HEK293 (cell line): ENCODE results near the gene FBXO36.
A peak's percentile ranks its signal among the peaks of the same experiment; 100 is the strongest.

Source experiments
- CTCF ChIA-PET: fragments of 350-600 bp; formaldehyde crosslinking; extraction: SDS; loops from one replicate; lab custom pipeline; 2021; ENCODE audit warnings: antibody characterized with exemption; lab: Yijun Ruan, JAX
- POLR2A ChIA-PET: fragments of 300-600 bp; formaldehyde crosslinking; extraction: SDS; loops from one replicate; lab custom pipeline; 2020; ENCODE audit warnings: antibody characterized with exemption, inconsistent platforms; lab: Yijun Ruan, JAX
- H3K27ac ChIP-seq: fragments of 200-500 bp; sonication (Bioruptor generic); 2 replicates; pipeline ENCODE4 v1.5.1; 2014; ENCODE audit warnings: low read depth, low read length, control low read depth, inconsistent platforms; ENCODE audit errors: extremely low read depth
- H3K36me3 ChIP-seq, 2 experiments: fragments of 200-500 bp in 1 of 2; sonication (Bioruptor generic) in 1 of 2; 1 replicate in 1 of 2; 2 replicates in 1 of 2; pipeline ENCODE4 v1.5.1; 2014 to 2017; ENCODE audit warnings: inconsistent platforms in 2 of 2, low read length in 2 of 2; ENCODE audit not compliant: control insufficient read depth in 2 of 2, insufficient read depth in 1 of 2
- H3K4me1 ChIP-seq: fragments of 200-500 bp; sonication (Bioruptor generic); 2 replicates; pipeline ENCODE4 v1.5.1; 2014; ENCODE audit warnings: mild to moderate bottlenecking, low read length, inconsistent platforms; ENCODE audit not compliant: control insufficient read depth, insufficient read depth
- H3K4me3 ChIP-seq: 2 replicates; pipeline ENCODE4 v1.5.1; 2011; ENCODE audit warnings: low read depth, mild to moderate bottlenecking, control low read depth, low read length, moderate library complexity
- H3K9me3 ChIP-seq: fragments of 200-500 bp; sonication (Bioruptor generic); 2 replicates; pipeline ENCODE4 v1.5.1; 2014; ENCODE audit warnings: low read depth, low read length, inconsistent platforms; ENCODE audit not compliant: control insufficient read depth, insufficient read depth
- KLF16 ChIP-seq: fragments of 450-650 bp; formaldehyde crosslinking; IDR thresholded peaks from 2 replicates; pipeline ENCODE4 v1.5.1; 2017; ENCODE audit warnings: missing biosample characterization, missing genetic modification characterization
- SCRT2 ChIP-seq: fragments of 450-650 bp; formaldehyde crosslinking; IDR thresholded peaks from 2 replicates; pipeline ENCODE4 v1.5.1; 2016; ENCODE audit warnings: missing biosample characterization, missing genetic modification characterization
- SP2 ChIP-seq: fragments of 450-650 bp; formaldehyde crosslinking; IDR thresholded peaks from 2 replicates; pipeline ENCODE4 v1.5.1; 2016; ENCODE audit warnings: missing biosample characterization, missing genetic modification characterization
- YY1 ChIP-seq: fragments of 450-650 bp; formaldehyde crosslinking; IDR thresholded peaks from 2 replicates; pipeline ENCODE4 v1.5.1; 2018; ENCODE audit warnings: missing biosample characterization, missing genetic modification characterization
- ZBTB17 ChIP-seq: fragments of 450-650 bp; formaldehyde crosslinking; IDR thresholded peaks from 2 replicates; pipeline ENCODE4 v1.5.1; 2016; ENCODE audit warnings: missing biosample characterization, missing genetic modification characterization
- ZNF140 ChIP-seq: fragments of 450-650 bp; formaldehyde crosslinking; IDR thresholded peaks from 2 replicates; pipeline ENCODE4 v1.5.1; 2016; ENCODE audit warnings: missing biosample characterization, missing genetic modification characterization
- ZNF239 ChIP-seq: fragments of 450-650 bp; formaldehyde crosslinking; IDR thresholded peaks from 2 replicates; pipeline ENCODE4 v1.5.1; 2016; ENCODE audit warnings: missing biosample characterization, missing genetic modification characterization
- ZNF350 ChIP-seq: fragments of 450-650 bp; formaldehyde crosslinking; IDR thresholded peaks from 2 replicates; pipeline ENCODE4 v1.5.0; 2017; ENCODE audit warnings: missing biosample characterization, mild to moderate bottlenecking, missing genetic modification characterization
- ZNF521 ChIP-seq: fragments of 450-650 bp; formaldehyde crosslinking; IDR thresholded peaks from 2 replicates; pipeline ENCODE4 v1.5.1; 2017; ENCODE audit warnings: missing biosample characterization, mild to moderate bottlenecking, missing genetic modification characterization
- ZNF623 ChIP-seq: fragments of 450-650 bp; formaldehyde crosslinking; IDR thresholded peaks from 2 replicates; pipeline ENCODE4 v1.5.1; 2016; ENCODE audit warnings: missing biosample characterization, missing genetic modification characterization
- ZNF76 ChIP-seq: fragments of 450-650 bp; formaldehyde crosslinking; IDR thresholded peaks from 2 replicates; pipeline ENCODE4; 2016; ENCODE audit warnings: low read depth, missing biosample characterization, missing genetic modification characterization, borderline replicate concordance
- ZSCAN16 ChIP-seq: fragments of 450-650 bp; formaldehyde crosslinking; IDR thresholded peaks from 2 replicates; pipeline ENCODE4 v1.5.1; 2016; ENCODE audit warnings: missing biosample characterization, missing genetic modification characterization
- TF ChIP-seq, protein P1 (sequence below): fragments of 450-650 bp; formaldehyde crosslinking; optimal IDR thresholded peaks from 2 replicates; pipeline ENCODE3; 2016; ENCODE audit warnings: missing biosample characterization, mild to moderate bottlenecking, missing genetic modification characterization
- TF ChIP-seq, protein P2 (sequence below): fragments of 450-650 bp; formaldehyde crosslinking; IDR thresholded peaks from 2 replicates; pipeline ENCODE4 v1.5.1; 2016; ENCODE audit warnings: missing biosample characterization, missing genetic modification characterization, low read depth
- TF ChIP-seq, protein P3 (sequence below): fragments of 450-650 bp; formaldehyde crosslinking; IDR thresholded peaks from 2 replicates; pipeline ENCODE4 v1.5.1; 2017; ENCODE audit warnings: missing biosample characterization, missing genetic modification characterization
- TF ChIP-seq, protein P4 (sequence below): fragments of 450-650 bp; formaldehyde crosslinking; IDR thresholded peaks from 2 replicates; pipeline ENCODE4 v1.5.1; 2016; ENCODE audit warnings: missing biosample characterization, missing genetic modification characterization

FBXO36 gene

DNA sequence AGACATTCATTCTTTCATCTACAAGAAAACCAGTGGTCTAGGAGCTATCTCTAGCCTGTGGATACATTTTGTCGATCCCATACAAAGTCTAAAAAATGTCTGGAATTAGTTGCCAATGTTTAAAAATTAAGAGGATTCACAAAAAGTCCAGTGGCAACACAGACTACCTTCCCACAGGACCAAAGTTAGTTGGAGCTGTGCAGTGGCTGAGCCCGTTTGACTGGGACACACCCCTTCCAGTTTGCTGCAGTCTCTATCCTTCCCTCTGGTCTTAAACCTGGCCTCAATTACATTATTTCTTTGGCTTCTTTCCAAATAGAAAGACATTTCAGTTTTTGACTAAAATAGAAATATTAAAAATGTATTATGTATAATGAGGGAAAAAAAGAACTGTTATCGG, 127.8 kb downstream of the FBXO36 start:
- peaks cover 0 to 32% of the 10 kb centered on the region in 2 experiments; a peak in 2 of 3 replicates for H3K36me3 ChIP-seq
- POLR2A ChIA-PET, result no interaction called here
- H3K27ac ChIP-seq, result no peak overlapping the region
- H3K4me1 ChIP-seq, result no peaks in the 10 kb centered on the region
- H3K4me3 ChIP-seq, result no peak overlapping the region
- TF ChIP-seq SP2 (tag by site-specific recombination) (no peak), ZNF623 (tag by site-specific recombination) (no peak), ZNF76 (tag by site-specific recombination) (no peak), ZSCAN16 (tag by site-specific recombination) (no peak), YY1 (tag by site-specific recombination) (no peak), ZNF239 (tag by site-specific recombination) (no peak), ZNF350 (no peak), ZNF140 (tag by site-specific recombination) (no peak), KLF16 (tag by site-specific recombination) (no peak)
- TF ChIP-seq, protein P1, sequence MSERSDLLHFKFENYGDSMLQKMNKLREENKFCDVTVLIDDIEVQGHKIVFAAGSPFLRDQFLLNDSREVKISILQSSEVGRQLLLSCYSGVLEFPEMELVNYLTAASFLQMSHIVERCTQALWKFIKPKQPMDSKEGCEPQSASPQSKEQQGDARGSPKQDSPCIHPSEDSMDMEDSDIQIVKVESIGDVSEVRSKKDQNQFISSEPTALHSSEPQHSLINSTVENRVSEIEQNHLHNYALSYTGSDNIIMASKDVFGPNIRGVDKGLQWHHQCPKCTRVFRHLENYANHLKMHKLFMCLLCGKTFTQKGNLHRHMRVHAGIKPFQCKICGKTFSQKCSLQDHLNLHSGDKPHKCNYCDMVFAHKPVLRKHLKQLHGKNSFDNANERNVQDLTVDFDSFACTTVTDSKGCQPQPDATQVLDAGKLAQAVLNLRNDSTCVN (tag by site-specific recombination), result no peak
- TF ChIP-seq, protein P2, sequence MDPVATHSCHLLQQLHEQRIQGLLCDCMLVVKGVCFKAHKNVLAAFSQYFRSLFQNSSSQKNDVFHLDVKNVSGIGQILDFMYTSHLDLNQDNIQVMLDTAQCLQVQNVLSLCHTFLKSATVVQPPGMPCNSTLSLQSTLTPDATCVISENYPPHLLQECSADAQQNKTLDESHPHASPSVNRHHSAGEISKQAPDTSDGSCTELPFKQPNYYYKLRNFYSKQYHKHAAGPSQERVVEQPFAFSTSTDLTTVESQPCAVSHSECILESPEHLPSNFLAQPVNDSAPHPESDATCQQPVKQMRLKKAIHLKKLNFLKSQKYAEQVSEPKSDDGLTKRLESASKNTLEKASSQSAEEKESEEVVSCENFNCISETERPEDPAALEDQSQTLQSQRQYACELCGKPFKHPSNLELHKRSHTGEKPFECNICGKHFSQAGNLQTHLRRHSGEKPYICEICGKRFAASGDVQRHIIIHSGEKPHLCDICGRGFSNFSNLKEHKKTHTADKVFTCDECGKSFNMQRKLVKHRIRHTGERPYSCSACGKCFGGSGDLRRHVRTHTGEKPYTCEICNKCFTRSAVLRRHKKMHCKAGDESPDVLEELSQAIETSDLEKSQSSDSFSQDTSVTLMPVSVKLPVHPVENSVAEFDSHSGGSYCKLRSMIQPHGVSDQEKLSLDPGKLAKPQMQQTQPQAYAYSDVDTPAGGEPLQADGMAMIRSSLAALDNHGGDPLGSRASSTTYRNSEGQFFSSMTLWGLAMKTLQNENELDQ (tag by site-specific recombination), result no peak
- CTCF ChIA-PET, result interaction anchor here (0.6 to 1.9 kb wide), 3 partner anchors 9 to 147 kb away, joined by 3 to 13 read pairs (median 3); no protein-coding TSS in a partner anchor
- no peaks in the 10 kb centered on the region for H3K9me3 ChIP-seq

DNA sequence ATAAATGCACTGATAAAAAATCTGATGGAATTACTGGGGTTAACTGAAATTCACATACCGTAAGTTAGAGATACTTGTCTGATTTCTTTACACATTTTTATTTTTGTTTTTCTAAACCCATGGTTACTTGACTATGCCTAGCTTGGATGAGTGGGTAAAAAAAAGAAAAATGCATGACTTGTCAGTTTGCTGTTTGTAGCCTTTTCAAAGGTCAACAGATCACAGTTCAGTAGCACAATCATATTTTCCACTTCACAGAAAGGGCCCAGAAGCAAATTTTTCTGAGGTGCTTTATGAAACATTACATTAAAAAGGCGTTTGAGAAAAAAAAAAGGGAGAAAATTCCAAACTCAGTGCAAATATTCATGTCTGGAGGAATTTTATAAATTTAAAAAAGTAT, 130.0 kb downstream of the FBXO36 start:
- Histone ChIP-seq H3K4me1 (no peaks in the 10 kb centered on the region), H3K27ac (no peak overlapping the region), H3K36me3 (peaks cover 0 to 13% of the 10 kb centered on the region in 2 experiments; a peak in 2 of 3 replicates), H3K9me3 (no peaks in the 10 kb centered on the region), H3K4me3 (no peak overlapping the region)
- no peak for TF ChIP-seq ZNF521 (tag by site-specific recombination)
- TF ChIP-seq, protein P3, sequence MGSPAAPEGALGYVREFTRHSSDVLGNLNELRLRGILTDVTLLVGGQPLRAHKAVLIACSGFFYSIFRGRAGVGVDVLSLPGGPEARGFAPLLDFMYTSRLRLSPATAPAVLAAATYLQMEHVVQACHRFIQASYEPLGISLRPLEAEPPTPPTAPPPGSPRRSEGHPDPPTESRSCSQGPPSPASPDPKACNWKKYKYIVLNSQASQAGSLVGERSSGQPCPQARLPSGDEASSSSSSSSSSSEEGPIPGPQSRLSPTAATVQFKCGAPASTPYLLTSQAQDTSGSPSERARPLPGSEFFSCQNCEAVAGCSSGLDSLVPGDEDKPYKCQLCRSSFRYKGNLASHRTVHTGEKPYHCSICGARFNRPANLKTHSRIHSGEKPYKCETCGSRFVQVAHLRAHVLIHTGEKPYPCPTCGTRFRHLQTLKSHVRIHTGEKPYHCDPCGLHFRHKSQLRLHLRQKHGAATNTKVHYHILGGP (tag by site-specific recombination), result no peak
- TF ChIP-seq, protein P4, sequence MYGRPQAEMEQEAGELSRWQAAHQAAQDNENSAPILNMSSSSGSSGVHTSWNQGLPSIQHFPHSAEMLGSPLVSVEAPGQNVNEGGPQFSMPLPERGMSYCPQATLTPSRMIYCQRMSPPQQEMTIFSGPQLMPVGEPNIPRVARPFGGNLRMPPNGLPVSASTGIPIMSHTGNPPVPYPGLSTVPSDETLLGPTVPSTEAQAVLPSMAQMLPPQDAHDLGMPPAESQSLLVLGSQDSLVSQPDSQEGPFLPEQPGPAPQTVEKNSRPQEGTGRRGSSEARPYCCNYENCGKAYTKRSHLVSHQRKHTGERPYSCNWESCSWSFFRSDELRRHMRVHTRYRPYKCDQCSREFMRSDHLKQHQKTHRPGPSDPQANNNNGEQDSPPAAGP (tag by site-specific recombination), result no peak
- POLR2A ChIA-PET, result no interaction called here
- CTCF ChIA-PET, result no interaction called here

DNA sequence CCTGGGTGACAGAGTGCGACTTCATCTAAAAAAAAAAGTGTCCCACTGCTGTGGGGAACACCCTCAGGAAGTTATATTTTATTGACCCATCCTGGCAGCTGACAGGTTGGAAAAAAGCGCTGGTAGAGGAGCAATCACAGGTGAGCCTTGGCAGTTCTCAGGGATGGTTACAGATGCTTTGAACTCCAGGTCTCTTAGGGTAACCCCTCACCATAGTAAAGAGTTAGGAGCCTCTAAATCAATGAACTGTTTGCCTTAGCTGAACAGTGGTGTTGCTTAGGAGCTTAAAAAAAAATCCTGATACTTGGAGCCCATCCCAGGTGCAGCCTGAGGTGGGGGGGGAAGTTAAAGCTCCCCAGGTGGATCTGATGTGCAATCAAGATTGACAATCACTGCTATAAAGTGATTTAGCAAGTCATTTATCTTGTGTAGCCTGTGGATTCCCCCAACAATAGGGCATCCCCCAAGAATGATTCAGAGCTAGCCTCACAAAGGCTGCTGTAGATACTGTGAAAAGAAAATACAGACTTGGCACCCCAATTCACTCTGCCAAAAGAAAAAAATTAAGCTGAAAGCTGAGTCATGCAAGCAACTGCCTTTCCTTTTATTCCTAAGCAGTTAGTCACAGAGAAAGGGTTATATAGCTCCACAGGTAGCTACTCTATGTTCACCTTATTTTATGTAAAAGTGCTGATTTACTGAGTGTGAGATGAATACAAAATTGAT, 131.6 kb downstream of the FBXO36 start:
- no peak overlapping the region for H3K27ac ChIP-seq
- POLR2A ChIA-PET, result no interaction called here

More for the DNA sequence above, 131.6 kb downstream of the FBXO36 start:
- H3K9me3 ChIP-seq, result no peaks in the 10 kb centered on the region
- peaks cover 0 to 9% of the 10 kb centered on the region in 2 experiments; a peak in 2 of 3 replicates for H3K36me3 ChIP-seq
- H3K4me3 ChIP-seq, result no peak overlapping the region
- TF ChIP-seq SCRT2 (tag by site-specific recombination) (0 out of 2 replicates have a peak, but pooled peaks have one; percentile 22), ZBTB17 (tag by site-specific recombination) (no peak)
- no peaks in the 10 kb centered on the region for H3K4me1 ChIP-seq
- CTCF ChIA-PET, result interaction anchor here (0.6 to 3.0 kb wide), 2 partner anchors 13 to 16 kb away, joined by 5 to 15 read pairs; no protein-coding TSS in a partner anchor
